DND-41 (cell line): ENCODE data around the gene FLRT2.

ENCODE experiments used
- ATAC-seq: fragments of 200-7000 bp; cut with Tn5 transposase; 3 replicates; pipeline ENCODE4 v1.9.1; 2021; ENCODE audit warnings: low read depth; ENCODE audit not compliant: insufficient read depth
- DNase-seq: peaks from one replicate; pipeline ENCODE4 v3.0.0-alpha.2; 2020
- H2AFZ ChIP-seq: 2 replicates; pipeline ENCODE4 v1.6.0; 2012; ENCODE audit warnings: low read depth, low read length
- H3K27ac ChIP-seq: 2 replicates; pipeline ENCODE4 v1.5.1; 2012; ENCODE audit warnings: low read length, inconsistent platforms
- H3K27me3 ChIP-seq: fragments of 200-600 bp; sonication (generic); 2 replicates; pipeline ENCODE4 v1.6.0; 2012; ENCODE audit warnings: low read length, mild to moderate bottlenecking, inconsistent platforms; ENCODE audit not compliant: insufficient read depth, poor library complexity
- H3K36me3 ChIP-seq: 2 replicates; pipeline ENCODE4 v1.5.1; 2012; ENCODE audit warnings: low read length, inconsistent platforms; ENCODE audit not compliant: insufficient read depth
- H3K4me1 ChIP-seq: 2 replicates; pipeline ENCODE4 v1.5.1; 2012; ENCODE audit warnings: mild to moderate bottlenecking, low read length; ENCODE audit not compliant: insufficient read depth
- H3K4me2 ChIP-seq: 2 replicates; pipeline ENCODE4 v1.6.0; 2012; ENCODE audit warnings: mild to moderate bottlenecking, moderate library complexity, low read length, inconsistent platforms; ENCODE audit not compliant: insufficient read depth
- H3K4me3 ChIP-seq, 2 experiments: fragments of 200-600 bp in 1 of 2; shearing (Covaris generic) in 1 of 2; 2 replicates each; pipeline ENCODE4 v1.5.1; 2012 to 2016; ENCODE audit warnings: inconsistent platforms in 2 of 2, low read length in 2 of 2, mild to moderate bottlenecking in 2 of 2, low read depth in 1 of 2, moderate library complexity in 1 of 2
- H3K79me2 ChIP-seq: 2 replicates; pipeline ENCODE4 v1.6.0; 2012; ENCODE audit warnings: low read length, inconsistent platforms; ENCODE audit not compliant: insufficient read depth
- H3K9ac ChIP-seq: 2 replicates; pipeline ENCODE4 v1.6.0; 2012; ENCODE audit warnings: low read depth, mild to moderate bottlenecking, inconsistent platforms, low read length, moderate library complexity
- H3K9me3 ChIP-seq: 2 replicates; pipeline ENCODE4 v1.5.1; 2012; ENCODE audit warnings: low read length, moderate library complexity, mild to moderate bottlenecking, inconsistent platforms; ENCODE audit not compliant: insufficient read depth, severe bottlenecking
- H4K20me1 ChIP-seq: 2 replicates; pipeline ENCODE4 v1.6.0; 2012; ENCODE audit warnings: low read length; ENCODE audit not compliant: insufficient read depth
- EZH2 ChIP-seq: IDR thresholded peaks from 3 replicates; pipeline ENCODE4 v1.6.1; 2012; ENCODE audit warnings: borderline replicate concordance, low read depth, mild to moderate bottlenecking, moderate library complexity, low read length, inconsistent platforms; ENCODE audit not compliant: severe bottlenecking
- TF ChIP-seq, protein P1 (sequence below): IDR thresholded peaks from 2 replicates; pipeline ENCODE4 v1.5.1; 2012; ENCODE audit warnings: borderline replicate concordance, low read length, moderate library complexity, mild to moderate bottlenecking; ENCODE audit not compliant: poor library complexity, severe bottlenecking; ENCODE audit errors: extremely low read depth

The FLRT2 gene

DNA sequence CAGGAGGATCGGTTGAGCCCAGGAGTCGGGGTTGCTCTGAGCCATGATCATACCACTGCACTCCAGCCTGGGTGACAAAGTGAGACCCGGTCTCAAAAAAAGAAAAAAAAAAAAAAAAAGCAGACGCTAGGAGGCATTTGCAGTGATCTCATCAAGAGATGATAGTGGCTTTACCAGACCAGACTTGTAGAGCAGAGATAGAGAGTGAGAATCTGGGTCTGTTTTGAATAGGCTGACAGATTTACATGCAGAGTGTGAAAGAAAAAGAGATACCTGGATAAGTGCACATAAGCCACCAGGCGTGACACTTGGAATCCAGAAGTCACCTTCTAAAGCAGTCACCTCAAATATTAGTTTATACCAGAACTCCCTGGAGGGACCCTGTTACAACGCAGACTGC lies 21.1 kb upstream of the FLRT2 start:
- H3K9ac ChIP-seq = no peak overlapping the region
- H2AFZ ChIP-seq = no peak overlapping the region
- H4K20me1 ChIP-seq = no peaks in the 10 kb centered on the region
- no peak overlapping the region for H3K4me2 ChIP-seq
- H3K9me3 ChIP-seq = no peaks in the 10 kb centered on the region
- H3K27ac ChIP-seq = no peak overlapping the region
- no peaks in the 10 kb centered on the region for H3K79me2 ChIP-seq
- no peaks in the 10 kb centered on the region for H3K27me3 ChIP-seq
- no peak overlapping the region for H3K4me3 ChIP-seq
- DNase-seq (no peak), ATAC-seq (no peak)
- TF ChIP-seq, protein P1, sequence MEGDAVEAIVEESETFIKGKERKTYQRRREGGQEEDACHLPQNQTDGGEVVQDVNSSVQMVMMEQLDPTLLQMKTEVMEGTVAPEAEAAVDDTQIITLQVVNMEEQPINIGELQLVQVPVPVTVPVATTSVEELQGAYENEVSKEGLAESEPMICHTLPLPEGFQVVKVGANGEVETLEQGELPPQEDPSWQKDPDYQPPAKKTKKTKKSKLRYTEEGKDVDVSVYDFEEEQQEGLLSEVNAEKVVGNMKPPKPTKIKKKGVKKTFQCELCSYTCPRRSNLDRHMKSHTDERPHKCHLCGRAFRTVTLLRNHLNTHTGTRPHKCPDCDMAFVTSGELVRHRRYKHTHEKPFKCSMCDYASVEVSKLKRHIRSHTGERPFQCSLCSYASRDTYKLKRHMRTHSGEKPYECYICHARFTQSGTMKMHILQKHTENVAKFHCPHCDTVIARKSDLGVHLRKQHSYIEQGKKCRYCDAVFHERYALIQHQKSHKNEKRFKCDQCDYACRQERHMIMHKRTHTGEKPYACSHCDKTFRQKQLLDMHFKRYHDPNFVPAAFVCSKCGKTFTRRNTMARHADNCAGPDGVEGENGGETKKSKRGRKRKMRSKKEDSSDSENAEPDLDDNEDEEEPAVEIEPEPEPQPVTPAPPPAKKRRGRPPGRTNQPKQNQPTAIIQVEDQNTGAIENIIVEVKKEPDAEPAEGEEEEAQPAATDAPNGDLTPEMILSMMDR = no peak
- TF ChIP-seq EZH2 = no peak
- no peaks in the 10 kb centered on the region for H3K4me1 ChIP-seq
- H3K36me3 ChIP-seq = no peaks in the 10 kb centered on the region

DNA sequence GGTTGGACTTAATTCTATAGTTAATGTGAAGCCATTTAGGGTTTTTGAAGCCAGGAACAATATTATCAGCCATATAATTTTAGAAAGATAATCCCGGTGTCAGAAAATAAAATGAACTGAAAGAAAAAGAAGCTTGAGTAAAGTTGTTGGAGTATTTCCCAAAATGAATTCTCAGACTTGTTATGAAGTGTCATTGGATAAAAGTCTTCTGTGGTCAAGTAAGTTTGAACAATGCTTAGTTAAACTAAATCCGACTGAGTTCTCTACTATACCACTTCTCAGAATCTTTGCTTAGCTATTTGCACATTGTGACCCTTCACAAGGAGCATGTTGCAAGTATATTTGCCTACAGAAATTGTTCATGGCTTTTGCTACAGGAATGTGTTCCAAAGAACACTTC lies 17.5 kb upstream of the FLRT2 start:
- H3K4me2 ChIP-seq = no peak overlapping the region
- H2AFZ ChIP-seq = no peak overlapping the region
- H3K27ac ChIP-seq = no peak overlapping the region
- H3K4me1 ChIP-seq = no peaks in the 10 kb centered on the region
- no peak overlapping the region for H3K9ac ChIP-seq
- no peaks in the 10 kb centered on the region for H3K27me3 ChIP-seq
- no peaks in the 10 kb centered on the region for H3K79me2 ChIP-seq
- TF ChIP-seq, protein P1 = no peak
- no peak for TF ChIP-seq EZH2
- H3K4me3 ChIP-seq = no peak overlapping the region
- no peaks in the 10 kb centered on the region for H3K9me3 ChIP-seq
- ATAC-seq (no peak), DNase-seq (no peak)
- H3K36me3 ChIP-seq = no peaks in the 10 kb centered on the region
- H4K20me1 ChIP-seq = no peaks in the 10 kb centered on the region

DNA sequence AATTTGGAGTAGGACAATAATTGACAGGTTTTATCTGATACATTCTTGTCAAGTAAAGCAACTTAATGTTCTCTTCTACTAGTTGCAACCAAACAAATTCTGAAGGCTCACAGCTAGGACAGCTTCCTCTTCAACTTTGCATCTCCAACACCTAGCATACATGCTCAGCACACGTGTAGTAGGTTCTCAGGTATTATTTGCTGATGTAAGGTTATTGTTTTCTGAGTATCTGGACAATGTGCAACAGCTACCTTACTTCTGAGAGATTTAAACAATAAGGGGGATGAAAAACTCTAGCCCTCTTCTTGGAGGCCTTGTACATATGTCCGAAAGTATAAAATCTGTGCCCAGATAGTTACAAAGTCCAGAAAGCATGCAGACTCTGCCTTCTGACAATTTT lies 15.5 kb upstream of the FLRT2 start:
- no peaks in the 10 kb centered on the region for H3K9me3 ChIP-seq
- no peak overlapping the region for H3K4me3 ChIP-seq
- no peaks in the 10 kb centered on the region for H4K20me1 ChIP-seq
- H3K9ac ChIP-seq = no peak overlapping the region
- ATAC-seq (no peak), DNase-seq (no peak)
- H2AFZ ChIP-seq = no peak overlapping the region
- no peak for TF ChIP-seq EZH2
- TF ChIP-seq, protein P1 = no peak
- no peaks in the 10 kb centered on the region for H3K36me3 ChIP-seq
- H3K4me2 ChIP-seq = no peak overlapping the region
- no peaks in the 10 kb centered on the region for H3K79me2 ChIP-seq
- no peak overlapping the region for H3K27ac ChIP-seq
- H3K4me1 ChIP-seq = no peaks in the 10 kb centered on the region
- no peaks in the 10 kb centered on the region for H3K27me3 ChIP-seq
